Neural progenitor cell (in vitro differentiated cells): Measurements from ENCODE around the gene COQ10A.

ENCODE experiments used
- CTCF ChIP-seq: fragments of 200-600 bp; sonication (generic); IDR thresholded peaks from 2 replicates; pipeline ENCODE4 v1.5.1; 2017; ENCODE audit warnings: antibody characterized with exemption, mild to moderate bottlenecking
- EZH2 ChIP-seq: fragments of 200-600 bp; sonication (generic); IDR thresholded peaks from 2 replicates; pipeline ENCODE4 v1.6.1; 2017; ENCODE audit warnings: antibody characterized with exemption, mild to moderate bottlenecking, moderate library complexity
- EZH2phosphoT487 ChIP-seq: fragments of 200-600 bp; sonication (generic); IDR thresholded peaks from 2 replicates; pipeline ENCODE4 v1.6.1; 2017; ENCODE audit warnings: antibody characterized with exemption

GRCh38 chr12:56260921-56261320 is 5.8 kb upstream of the COQ10A start:
- no peak for TF ChIP-seq CTCF
- TF ChIP-seq EZH2phosphoT487 = no peak
- TF ChIP-seq EZH2 = no peak
